Superior temporal gyrus (tissue), 1 donor: ENCODE measurements around the gene ALDH16A1.

Source experiments
- DNase-seq: peaks from one replicate; pipeline ENCODE4 v3.0.0-alpha.2; 2016; ENCODE audit errors: extremely low spot score

ALDH16A1 gene

GRCh38 chr19:49423985-49424303 is 29.1 kb upstream of the ALDH16A1 start:
- no peak for DNase-seq

GRCh38 chr19:49425178-49425577 is 27.8 kb upstream of the ALDH16A1 start, which contains the start of gene GFY:
TSS of gene GFY (plus strand) at chr19:49425388. CDS start at chr19:49426431, 1,043 bp downstream.
- DNase-seq = no peak

- no peak for DNase-seq
Observed at GRCh38 chr19:49425922-49426592, 27.0 kb upstream of the ALDH16A1 start.

GRCh38 chr19:49427339-49427738 is 25.7 kb upstream of the ALDH16A1 start:
- no peak for DNase-seq

- DNase-seq = no peak
Observed at GRCh38 chr19:49427855-49428546, 25.0 kb upstream of the ALDH16A1 start.

GRCh38 chr19:49428547-49429451 is 24.2 kb upstream of the ALDH16A1 start:
- DNase-seq = no peak

GRCh38 chr19:49430172-49430677 is 22.8 kb upstream of the ALDH16A1 start:
- DNase-seq = no peak

- DNase-seq = no peak
Observed at GRCh38 chr19:49430678-49431329, 22.2 kb upstream of the ALDH16A1 start.

- DNase-seq = no peak
Observed at GRCh38 chr19:49431330-49431749, 21.7 kb upstream of the ALDH16A1 start.

GRCh38 chr19:49432141-49433073 is 20.6 kb upstream of the ALDH16A1 start:
- DNase-seq = no peak

- DNase-seq = no peak
Observed at GRCh38 chr19:49433240-49433901, 19.7 kb upstream of the ALDH16A1 start.

- DNase-seq = no peak
Observed at GRCh38 chr19:49434907-49435583, 18.0 kb upstream of the ALDH16A1 start.

- no peak for DNase-seq
Observed at GRCh38 chr19:49435670-49436069, 17.4 kb upstream of the ALDH16A1 start.

- DNase-seq = no peak
Observed at GRCh38 chr19:49436381-49437017, 16.5 kb upstream of the ALDH16A1 start.

- no peak for DNase-seq
Observed at GRCh38 chr19:49437231-49437630, 15.8 kb upstream of the ALDH16A1 start.

GRCh38 chr19:49438261-49438660 is 14.8 kb upstream of the ALDH16A1 start:
- no peak for DNase-seq

- no peak for DNase-seq
Observed at GRCh38 chr19:49439836-49440235, 13.2 kb upstream of the ALDH16A1 start.

GRCh38 chr19:49440439-49441209 is 12.4 kb upstream of the ALDH16A1 start:
- no peak for DNase-seq
